Suprapubic skin (tissue), 4 donors: ENCODE results near the gene FUT7.

ENCODE experiments used
- POLR2A ChIP-seq, 2 donors: fragments of 450-650 bp; IDR thresholded peaks; one replicate each; pipeline ENCODE4 v1.6.1; 2017; ENCODE audit warnings: antibody characterized with exemption in 2 of 2, mild to moderate bottlenecking in 2 of 2, moderate library complexity in 2 of 2
- POLR2AphosphoS5 ChIP-seq, 3 donors: sonication (generic); formaldehyde crosslinking; IDR thresholded peaks; one replicate each; pipeline ENCODE4 v1.6.1; 2017; ENCODE audit warnings: antibody characterized with exemption in 3 of 3

DNA sequence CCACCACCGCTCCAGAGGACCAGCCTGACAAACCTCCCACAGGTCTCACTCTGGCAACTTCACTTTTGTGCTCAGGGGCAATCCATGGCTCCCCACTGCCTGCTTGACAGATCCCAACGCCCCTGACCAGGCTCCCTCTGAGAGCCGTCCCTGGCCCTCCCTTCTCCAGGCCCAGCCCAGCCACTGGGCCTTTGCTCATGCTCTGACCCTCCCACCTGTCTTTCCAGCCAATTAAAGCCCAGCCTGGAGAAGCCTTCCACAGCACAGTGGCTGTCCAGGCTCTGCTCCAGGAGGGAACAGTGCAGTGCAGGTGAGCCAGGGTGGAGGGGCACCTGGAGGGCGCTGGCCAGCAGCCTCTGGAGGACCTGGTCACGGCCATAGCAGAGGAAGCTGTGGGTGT is 18.7 kb upstream of the FUT7 start:
- TF ChIP-seq POLR2A (IDR thresholded peaks at IDR 0.05) (no peak), POLR2AphosphoS5 (IDR thresholded peaks at IDR 0.05) (no peak)
